ENCODE data around the gene GALNT12.

Gene GALNT12

DNA sequence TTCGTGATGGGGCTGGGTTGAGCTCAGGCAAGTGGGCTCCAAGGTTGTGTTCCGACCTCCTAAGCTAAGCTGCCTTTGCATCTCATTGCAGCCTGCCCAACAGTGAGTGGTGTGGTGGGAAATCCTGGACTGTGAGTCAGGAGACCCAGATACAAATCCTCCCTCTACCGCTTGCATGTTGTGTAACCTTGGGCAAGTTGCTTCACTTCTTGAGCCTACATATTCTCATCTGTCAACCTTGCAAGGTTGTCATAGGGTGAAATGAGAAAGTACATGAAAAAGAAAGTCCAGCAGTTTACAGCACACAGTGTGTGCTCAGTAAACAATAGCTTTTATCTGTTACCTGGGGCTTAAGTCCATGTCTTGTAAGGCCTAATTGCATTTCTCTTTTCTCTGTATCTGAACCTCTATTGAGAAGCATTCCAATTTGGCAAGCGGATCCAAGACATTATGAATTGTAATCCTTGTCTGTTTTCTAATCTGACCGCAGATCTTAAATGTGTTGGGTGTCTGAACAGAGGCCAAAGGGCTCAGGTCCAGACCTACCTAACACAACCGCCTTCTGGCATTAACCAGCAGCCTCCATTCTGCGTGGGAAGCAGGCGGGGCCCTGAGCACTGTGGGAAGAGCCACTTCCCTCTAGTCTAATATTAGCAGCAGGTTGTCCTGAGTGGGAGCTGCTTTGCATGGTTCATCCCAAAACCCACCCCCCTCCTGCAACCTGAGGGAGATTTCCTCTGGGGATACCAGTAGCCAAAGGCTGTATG, 1.8 kb upstream of the GALNT12 start:
- Histone ChIP-seq H3K36me3 (ENCODE audit: insufficient read depth, low read length) (no peaks in the 10 kb centered on the region), H3K9ac (ENCODE audit: low read depth, low read length) (no peak overlapping the region), H3K9me3 (ENCODE audit: control insufficient read depth, insufficient read depth, low read length) (no peaks in the 10 kb centered on the region), H3K4me1 (ENCODE audit: insufficient read depth, low read length) (0 out of 2 replicates have a peak, but pooled peaks cover 4% of the 10 kb centered on the region)

DNA sequence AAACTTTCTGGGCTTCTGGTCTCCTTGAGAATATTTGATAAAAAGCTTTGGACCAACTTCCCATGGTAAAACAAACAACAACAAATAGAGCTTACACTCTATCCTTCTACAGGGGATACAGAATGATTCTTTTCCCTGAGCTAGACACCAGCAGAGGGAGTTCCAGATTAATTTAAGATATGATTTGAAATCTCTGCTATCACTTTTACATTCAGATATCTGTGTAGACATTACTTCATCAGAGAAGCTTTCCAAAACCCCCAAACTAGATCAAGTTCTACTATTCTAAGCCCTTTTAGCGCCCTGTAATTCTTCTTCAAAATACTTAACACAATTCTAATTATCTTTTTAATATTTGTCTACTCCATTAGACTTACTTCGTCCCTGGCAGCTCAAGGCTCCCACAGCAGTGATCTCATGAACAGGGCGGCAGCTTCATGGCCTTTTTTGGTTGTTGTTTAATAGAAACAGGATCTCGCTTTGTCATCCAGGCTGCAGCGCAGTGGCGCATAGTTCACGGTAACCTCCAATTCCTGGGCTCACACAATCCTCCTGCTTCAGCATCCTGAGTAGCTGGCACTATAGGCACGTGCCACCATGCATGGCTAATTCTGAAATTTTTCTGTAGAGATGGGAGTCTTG, 955 bp upstream of the GALNT12 start:
- H3K9ac ChIP-seq (ENCODE audit: low read depth, low read length), result no peak overlapping the region
- H3K36me3 ChIP-seq (ENCODE audit: insufficient read depth, low read length), result no peaks in the 10 kb centered on the region
- 0 out of 2 replicates have a peak, but pooled peaks cover 4% of the 10 kb centered on the region for H3K4me1 ChIP-seq (ENCODE audit: insufficient read depth, low read length)

DNA sequence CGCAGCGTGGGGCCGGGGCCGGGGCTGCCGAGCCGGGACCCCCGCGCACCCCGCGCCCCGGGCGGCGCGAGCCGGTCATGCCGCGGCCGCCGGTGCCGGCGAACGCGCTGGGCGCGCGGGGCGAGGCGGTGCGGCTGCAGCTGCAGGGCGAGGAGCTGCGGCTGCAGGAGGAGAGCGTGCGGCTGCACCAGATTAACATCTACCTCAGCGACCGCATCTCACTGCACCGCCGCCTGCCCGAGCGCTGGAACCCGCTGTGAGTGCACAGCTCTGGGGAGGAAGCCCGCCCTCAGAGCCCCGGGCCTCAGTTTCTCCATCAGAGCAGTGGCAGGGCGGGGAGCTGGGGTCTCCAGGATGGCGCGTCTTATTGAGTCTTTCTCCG, 335 bp downstream of the GALNT12 start:
- H3K36me3 ChIP-seq (ENCODE audit: insufficient read depth, low read length), result no peaks in the 10 kb centered on the region
- H3K9ac ChIP-seq (ENCODE audit: low read depth, low read length), result peak overlapping the region; percentile 67; the same call in 1 of the 2 replicates
- no peaks in the 10 kb centered on the region for H3K9me3 ChIP-seq (ENCODE audit: control insufficient read depth, insufficient read depth, low read length)
- H3K4me1 ChIP-seq (ENCODE audit: insufficient read depth, low read length), result 0 out of 2 replicates have a peak, but pooled peaks cover 4% of the 10 kb centered on the region

More for the DNA sequence above, 955 bp upstream of the GALNT12 start:
- no peaks in the 10 kb centered on the region for H3K9me3 ChIP-seq (ENCODE audit: control insufficient read depth, insufficient read depth, low read length)

DNA sequence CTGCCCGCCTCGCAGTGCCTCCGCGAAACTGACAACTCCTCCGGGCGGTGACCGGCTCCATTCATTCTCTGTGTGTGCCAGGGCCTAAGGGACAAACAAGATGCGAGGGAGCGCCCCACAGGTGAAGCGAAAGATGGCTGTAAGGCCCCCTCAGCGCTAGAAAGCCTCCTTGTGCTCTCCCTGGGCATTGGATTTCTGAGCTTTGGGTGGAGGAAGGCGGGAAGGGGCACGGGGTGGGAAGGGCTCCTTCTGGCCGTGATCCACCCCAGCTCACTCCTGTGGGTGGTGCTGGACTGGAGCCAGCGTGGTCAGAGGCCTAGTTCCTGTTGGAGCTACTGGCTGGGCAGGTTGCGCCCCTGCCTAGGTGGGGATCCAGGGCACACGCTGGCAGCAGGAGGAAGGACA, 943 bp downstream of the GALNT12 start:
- peak overlapping the region; percentile 67; the same call in 1 of the 2 replicates for H3K9ac ChIP-seq (ENCODE audit: low read depth, low read length)
- H3K4me1 ChIP-seq (ENCODE audit: insufficient read depth, low read length), result 0 out of 2 replicates have a peak, but pooled peaks cover 4% of the 10 kb centered on the region
- H3K9me3 ChIP-seq (ENCODE audit: control insufficient read depth, insufficient read depth, low read length), result no peaks in the 10 kb centered on the region
- no peaks in the 10 kb centered on the region for H3K36me3 ChIP-seq (ENCODE audit: insufficient read depth, low read length)

DNA sequence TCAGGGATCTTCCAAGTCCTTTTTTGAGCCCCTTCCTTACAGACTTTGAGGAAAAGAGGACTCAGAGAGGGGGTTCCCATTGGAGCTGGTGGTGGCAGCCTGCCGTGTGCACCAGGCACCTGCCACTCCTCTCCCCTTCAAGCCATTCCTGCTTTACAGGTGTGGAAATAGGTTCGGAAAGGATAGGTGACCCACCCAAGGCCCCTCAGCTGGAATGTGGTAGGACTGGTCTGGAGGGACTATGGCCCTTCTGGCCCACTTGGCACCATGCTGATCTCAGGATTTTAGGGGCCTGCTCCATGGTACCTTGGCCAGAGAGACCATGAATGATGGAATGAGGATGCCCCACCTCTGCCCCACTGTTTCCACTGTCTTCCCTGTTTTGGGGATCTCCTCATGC, 1.4 kb downstream of the GALNT12 start:
- Histone ChIP-seq H3K36me3 (ENCODE audit: insufficient read depth, low read length) (no peaks in the 10 kb centered on the region), H3K9ac (ENCODE audit: low read depth, low read length) (no peak overlapping the region), H3K4me1 (ENCODE audit: insufficient read depth, low read length) (0 out of 2 replicates have a peak, but pooled peaks cover 4% of the 10 kb centered on the region), H3K9me3 (ENCODE audit: control insufficient read depth, insufficient read depth, low read length) (no peaks in the 10 kb centered on the region)

DNA sequence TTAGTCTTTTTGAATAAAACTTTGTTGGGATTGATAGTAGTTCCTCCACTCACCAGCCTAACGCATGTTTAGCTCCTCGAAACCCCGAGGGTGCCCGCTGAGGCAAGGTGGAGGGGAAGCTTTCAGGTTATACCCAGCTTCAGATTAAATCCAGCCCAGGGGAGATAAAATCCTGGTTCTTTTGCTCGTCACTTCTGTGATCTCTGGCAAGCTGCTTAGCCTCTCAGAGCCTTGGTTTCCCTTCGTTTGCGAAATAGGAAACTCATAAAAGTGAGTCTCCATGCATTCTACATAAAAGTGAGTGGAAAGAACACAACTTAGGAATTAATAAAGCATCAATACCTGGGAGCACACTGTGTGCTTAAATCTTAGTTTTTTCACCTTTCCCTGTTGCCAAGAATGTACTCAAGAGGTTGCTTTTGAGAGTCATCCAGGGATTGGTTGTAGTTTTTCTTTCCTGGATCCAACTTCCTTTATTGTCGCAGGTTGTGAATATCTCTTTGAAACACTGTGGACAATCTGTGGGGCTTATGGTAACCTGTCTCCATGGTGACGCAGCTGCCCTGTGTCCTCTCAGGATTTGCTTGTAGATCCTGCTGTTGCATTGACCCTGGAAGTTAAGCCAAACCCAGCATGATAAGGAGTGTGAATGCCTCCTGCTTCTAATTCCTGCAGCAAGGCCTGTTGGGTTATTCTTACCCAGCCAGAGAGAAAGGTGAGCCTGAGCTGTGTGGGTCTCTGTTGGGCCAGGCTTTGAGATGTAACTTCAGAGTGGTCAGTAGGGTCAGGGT, 2.0 kb downstream of the GALNT12 start:
- Histone ChIP-seq H3K4me1 (ENCODE audit: insufficient read depth, low read length) (0 out of 2 replicates have a peak, but pooled peaks cover 4% of the 10 kb centered on the region), H3K9ac (ENCODE audit: low read depth, low read length) (no peak overlapping the region), H3K36me3 (ENCODE audit: insufficient read depth, low read length) (no peaks in the 10 kb centered on the region), H3K9me3 (ENCODE audit: control insufficient read depth, insufficient read depth, low read length) (no peaks in the 10 kb centered on the region)

DNA sequence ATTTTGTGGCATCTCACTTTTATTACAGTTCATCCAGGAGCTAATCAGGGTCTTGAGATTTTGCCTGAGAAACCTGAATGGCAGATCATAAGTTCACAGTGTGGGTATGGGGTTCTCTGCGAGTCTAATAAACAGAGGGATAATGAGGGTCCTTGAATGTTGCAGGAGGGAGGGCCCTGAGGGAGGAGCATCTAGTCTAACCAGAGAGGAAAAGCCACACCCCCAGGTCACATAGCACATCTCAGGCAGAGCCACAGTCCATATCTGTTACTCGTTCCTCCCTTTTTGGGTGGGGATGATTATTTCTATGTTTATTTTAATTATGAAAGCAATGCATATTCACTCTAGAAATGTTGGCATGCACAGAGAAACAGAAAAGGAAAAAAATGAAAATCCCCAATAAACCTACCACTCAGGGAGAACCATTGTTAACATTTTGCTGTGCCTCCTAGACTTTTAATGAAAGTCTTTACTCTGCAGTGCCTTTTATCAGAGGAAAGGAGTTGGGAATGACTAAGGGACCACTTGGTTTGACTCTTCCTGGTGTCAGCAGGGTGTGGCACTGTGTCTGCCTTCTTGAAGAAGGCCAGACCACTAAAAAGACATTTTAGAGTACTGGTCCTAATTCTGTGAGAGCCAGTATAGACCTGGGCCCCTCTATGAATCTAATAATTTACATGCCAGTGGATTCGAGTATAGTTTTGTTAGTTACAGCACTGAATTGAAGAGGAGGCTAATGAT, 2.8 kb downstream of the GALNT12 start:
- Histone ChIP-seq H3K36me3 (ENCODE audit: insufficient read depth, low read length) (no peaks in the 10 kb centered on the region), H3K9me3 (ENCODE audit: control insufficient read depth, insufficient read depth, low read length) (no peaks in the 10 kb centered on the region), H3K9ac (ENCODE audit: low read depth, low read length) (no peak overlapping the region), H3K4me1 (ENCODE audit: insufficient read depth, low read length) (0 out of 2 replicates have a peak, but pooled peaks cover 4% of the 10 kb centered on the region)

- no peak overlapping the region for H3K9ac ChIP-seq (ENCODE audit: low read depth, low read length)
- H3K4me1 ChIP-seq (ENCODE audit: insufficient read depth, low read length), result 0 out of 2 replicates have a peak, but pooled peaks cover 4% of the 10 kb centered on the region
- H3K9me3 ChIP-seq (ENCODE audit: control insufficient read depth, insufficient read depth, low read length), result no peaks in the 10 kb centered on the region
- no peaks in the 10 kb centered on the region for H3K36me3 ChIP-seq (ENCODE audit: insufficient read depth, low read length)
Observed at GRCh38 chr9:98811051-98811650, 3.7 kb downstream of the GALNT12 start.

DNA sequence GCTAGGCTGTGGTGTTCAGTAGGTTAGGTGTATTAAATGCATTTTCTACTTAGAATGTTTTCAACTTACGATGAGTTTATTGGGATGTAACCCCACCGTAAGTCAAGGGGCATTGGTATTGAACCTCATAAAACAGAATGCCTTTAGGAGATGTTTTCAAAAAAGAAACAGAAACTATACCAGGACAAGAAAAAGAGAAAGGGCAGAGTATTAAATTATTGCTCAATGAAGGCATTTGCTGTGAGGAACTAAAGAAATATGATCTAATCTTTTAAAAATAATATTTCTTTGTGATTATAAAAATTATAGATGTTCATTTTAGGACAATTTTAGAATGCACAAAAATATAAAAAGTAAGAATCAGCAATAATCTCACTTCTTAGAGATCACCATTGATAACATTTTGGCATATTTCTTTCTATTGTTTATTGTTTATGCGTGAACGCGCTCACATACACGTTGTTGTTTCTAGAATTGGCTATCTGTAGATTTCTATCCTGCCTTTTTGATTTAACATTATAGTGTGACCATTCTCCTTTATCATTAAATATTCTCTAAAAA, 8.0 kb downstream of the GALNT12 start:
- no peaks in the 10 kb centered on the region for H3K36me3 ChIP-seq (ENCODE audit: insufficient read depth, low read length)
- no peaks in the 10 kb centered on the region; the same call in 1 of the 2 replicates for H3K9me3 ChIP-seq (ENCODE audit: control insufficient read depth, insufficient read depth, low read length)
- H3K4me1 ChIP-seq (ENCODE audit: insufficient read depth, low read length), result no peaks in the 10 kb centered on the region
- H3K9ac ChIP-seq (ENCODE audit: low read depth, low read length), result no peak overlapping the region

DNA sequence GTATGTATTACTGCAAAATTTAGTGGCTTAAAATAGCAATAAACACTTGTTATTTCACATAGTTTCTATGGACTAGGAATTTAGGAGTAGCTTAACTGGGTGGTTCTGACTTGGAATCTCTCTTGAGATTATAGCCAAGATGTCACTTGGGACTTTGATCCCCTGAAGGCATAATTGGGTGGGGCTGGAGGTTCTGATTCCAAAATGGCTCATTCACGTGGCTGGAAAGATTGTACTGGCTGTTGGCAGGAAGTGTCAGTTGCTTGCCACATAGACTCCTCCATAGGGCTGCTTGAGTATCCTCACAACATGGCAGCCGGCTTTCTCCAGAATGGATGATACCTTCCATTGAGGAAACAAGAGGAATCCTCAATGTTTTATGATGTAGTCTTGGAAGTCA, 11.3 kb downstream of the GALNT12 start:
- no peaks in the 10 kb centered on the region; the same call in 1 of the 2 replicates for H3K9me3 ChIP-seq (ENCODE audit: control insufficient read depth, insufficient read depth, low read length)
- H3K9ac ChIP-seq (ENCODE audit: low read depth, low read length), result no peak overlapping the region
- H3K4me1 ChIP-seq (ENCODE audit: insufficient read depth, low read length), result no peaks in the 10 kb centered on the region
- H3K36me3 ChIP-seq (ENCODE audit: insufficient read depth, low read length), result no peaks in the 10 kb centered on the region

GRCh38 chr9:98819231-98819630, 11.8 kb downstream of the GALNT12 start:
- Histone ChIP-seq H3K9ac (ENCODE audit: low read depth, low read length) (no peak overlapping the region), H3K4me1 (ENCODE audit: insufficient read depth, low read length) (no peaks in the 10 kb centered on the region), H3K9me3 (ENCODE audit: control insufficient read depth, insufficient read depth, low read length) (no peaks in the 10 kb centered on the region; the same call in 1 of the 2 replicates), H3K36me3 (ENCODE audit: insufficient read depth, low read length) (no peaks in the 10 kb centered on the region)

GRCh38 chr9:98821831-98822230, 14.4 kb downstream of the GALNT12 start:
- Histone ChIP-seq H3K4me1 (ENCODE audit: insufficient read depth, low read length) (no peaks in the 10 kb centered on the region), H3K9me3 (ENCODE audit: control insufficient read depth, insufficient read depth, low read length) (no peaks in the 10 kb centered on the region; the same call in 1 of the 2 replicates), H3K36me3 (ENCODE audit: insufficient read depth, low read length) (no peaks in the 10 kb centered on the region)

GRCh38 chr9:98822661-98823060, 15.2 kb downstream of the GALNT12 start:
- no peaks in the 10 kb centered on the region for H3K4me1 ChIP-seq (ENCODE audit: insufficient read depth, low read length)
- no peaks in the 10 kb centered on the region; the same call in 1 of the 2 replicates for H3K9me3 ChIP-seq (ENCODE audit: control insufficient read depth, insufficient read depth, low read length)
- H3K36me3 ChIP-seq (ENCODE audit: insufficient read depth, low read length), result no peaks in the 10 kb centered on the region
- H3K9ac ChIP-seq (ENCODE audit: low read depth, low read length), result no peak overlapping the region

More at GRCh38 chr9:98821831-98822230, 14.4 kb downstream of the GALNT12 start:
- no peak overlapping the region for H3K9ac ChIP-seq (ENCODE audit: low read depth, low read length)
